Right forelimb (tissue), 1 donor: ENCODE measurements around the gene MYO18A.
A peak's percentile ranks its signal among the peaks of the same experiment; 100 is the strongest.
"Not testable (repeated sequence)": the region's sequence is repeated elsewhere in the genome, so short reads cannot be mapped to it uniquely, and the experiment has no call there.

ENCODE experiments used
- DNase-seq: peaks from one replicate; pipeline ENCODE4 v3.0.0-alpha.2; 2018

The MYO18A gene

GRCh38 chr17:29095439-29095838 is 84.8 kb downstream of the MYO18A start:
- DNase-seq = no peak

DNA sequence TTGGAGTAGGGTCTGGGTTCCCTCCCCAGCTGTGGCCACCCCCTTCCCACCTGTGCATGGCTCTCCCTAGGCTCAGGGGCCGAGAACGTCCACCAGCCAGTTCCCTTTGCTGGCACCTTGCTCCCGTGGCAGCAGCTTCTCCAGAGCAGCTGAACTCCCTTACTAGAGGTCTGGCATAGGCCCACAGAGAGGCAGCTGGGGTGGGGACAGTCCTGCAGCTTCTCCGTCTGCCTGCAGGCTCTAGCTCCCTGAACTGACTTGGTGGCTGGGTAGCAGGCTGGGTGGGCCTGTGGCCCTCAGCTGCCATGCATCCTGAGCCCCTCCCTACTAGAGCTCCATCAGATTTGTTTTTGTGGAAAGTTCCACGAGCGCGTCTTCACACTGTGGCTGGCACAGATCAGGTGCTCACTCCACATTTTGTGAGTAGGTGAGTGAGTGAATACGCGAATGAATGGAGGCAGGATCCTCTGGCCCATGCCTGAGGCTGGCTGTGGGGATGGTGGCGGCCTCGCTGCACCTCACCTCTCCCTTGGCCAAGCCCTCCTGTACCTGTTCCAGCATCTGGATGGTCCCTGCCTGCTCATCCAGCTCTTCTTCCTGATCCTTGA is 86.0 kb downstream of the MYO18A start:
- DNase-seq = no peak

- DNase-seq = no peak
Observed at GRCh38 chr17:29093090-29093871, 86.9 kb downstream of the MYO18A start.

GRCh38 chr17:29091606-29092289 is 88.5 kb downstream of the MYO18A start:
- no peak for DNase-seq

GRCh38 chr17:29090750-29091605 is 89.2 kb downstream of the MYO18A start:
- no peak for DNase-seq

GRCh38 chr17:29090108-29090507 is 90.1 kb downstream of the MYO18A start:
- no peak for DNase-seq

- DNase-seq = peak; percentile 72
Observed at GRCh38 chr17:29089601-29090044, 90.6 kb downstream of the MYO18A start.

GRCh38 chr17:29088782-29089181 is 91.4 kb downstream of the MYO18A start:
- not testable (repeated sequence) for DNase-seq

DNA sequence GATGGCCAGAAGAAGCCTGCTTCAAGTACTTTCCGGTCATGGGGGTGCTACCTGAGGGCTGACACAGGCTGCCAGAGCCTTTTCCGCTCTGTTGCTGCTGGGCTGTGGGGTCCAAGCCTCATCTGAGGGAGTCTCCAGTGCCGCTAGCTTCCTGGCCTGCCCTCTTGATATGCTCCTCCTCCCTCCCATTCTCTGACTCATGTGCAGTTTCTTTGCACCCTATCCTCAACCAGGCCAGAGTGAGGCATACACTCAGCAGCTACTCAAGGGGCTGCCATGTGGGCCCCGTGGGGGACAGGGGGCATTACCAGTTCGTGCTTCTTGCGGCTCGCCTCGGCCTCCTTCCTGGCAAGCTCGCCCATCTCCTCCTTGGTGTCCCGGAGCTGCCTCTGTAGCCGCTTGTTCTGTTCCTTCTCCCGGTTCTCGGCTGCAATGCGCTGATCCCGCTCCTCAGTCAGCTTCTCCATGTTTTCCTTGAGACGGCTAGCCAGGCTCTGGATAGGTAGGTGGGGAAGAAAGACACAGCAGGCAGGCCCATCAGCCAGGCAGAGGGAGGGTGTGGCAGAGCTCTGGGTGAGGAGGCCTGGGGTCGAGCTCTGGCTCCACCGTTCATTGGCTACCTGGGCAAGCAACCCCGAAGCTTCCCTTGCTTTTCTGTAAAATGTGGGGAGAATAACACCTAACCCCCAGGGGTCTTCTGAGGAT is 93.4 kb downstream of the MYO18A start:
- no peak for DNase-seq

GRCh38 chr17:29085223-29085622 is 95.0 kb downstream of the MYO18A start:
- no peak for DNase-seq

- no peak for DNase-seq
Observed at GRCh38 chr17:29084541-29085146, 95.6 kb downstream of the MYO18A start.

DNA sequence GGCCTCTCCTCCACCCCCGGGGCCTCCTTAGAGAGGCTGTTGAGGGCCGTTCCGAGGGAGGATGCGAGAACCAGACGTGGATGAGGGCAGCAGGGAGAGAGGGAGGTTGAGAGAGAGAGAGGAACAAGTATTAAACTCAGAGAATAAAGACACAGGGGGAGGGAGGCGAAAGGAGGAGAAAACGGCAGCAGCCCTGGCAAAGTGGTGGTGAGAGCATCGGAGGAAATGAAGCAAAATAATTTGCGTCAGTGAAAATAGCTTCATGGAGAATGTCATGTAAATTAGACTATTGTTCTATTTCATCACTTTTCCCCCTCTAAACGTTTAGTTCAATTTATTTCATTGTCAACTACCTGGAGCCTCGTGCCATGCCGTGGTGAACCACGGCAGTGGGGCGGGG is 99.2 kb downstream of the MYO18A start:
- DNase-seq = no peak

DNA sequence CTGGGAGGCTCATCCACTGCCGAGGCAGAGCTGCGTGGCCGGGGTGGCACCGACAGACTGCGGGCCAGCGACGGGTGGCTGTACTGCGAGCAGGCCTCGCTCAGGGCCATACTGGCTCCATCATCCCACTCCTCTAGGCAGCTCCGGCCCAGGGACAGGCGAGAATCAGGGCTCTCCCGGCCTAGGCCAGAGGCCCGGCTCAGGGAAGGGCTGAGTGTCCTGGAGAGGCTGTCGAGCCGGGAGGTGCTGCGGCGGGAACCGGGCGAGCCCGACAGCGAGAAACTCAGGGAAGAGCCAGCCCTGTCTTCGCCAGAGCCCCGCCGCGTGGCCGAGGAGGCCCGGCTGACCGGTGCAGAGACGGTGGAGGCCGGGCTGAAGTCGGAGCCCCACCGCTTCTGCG is 99.9 kb downstream of the MYO18A start:
- no peak for DNase-seq

GRCh38 chr17:29079887-29080286 is 100.3 kb downstream of the MYO18A start:
- no peak for DNase-seq

DNA sequence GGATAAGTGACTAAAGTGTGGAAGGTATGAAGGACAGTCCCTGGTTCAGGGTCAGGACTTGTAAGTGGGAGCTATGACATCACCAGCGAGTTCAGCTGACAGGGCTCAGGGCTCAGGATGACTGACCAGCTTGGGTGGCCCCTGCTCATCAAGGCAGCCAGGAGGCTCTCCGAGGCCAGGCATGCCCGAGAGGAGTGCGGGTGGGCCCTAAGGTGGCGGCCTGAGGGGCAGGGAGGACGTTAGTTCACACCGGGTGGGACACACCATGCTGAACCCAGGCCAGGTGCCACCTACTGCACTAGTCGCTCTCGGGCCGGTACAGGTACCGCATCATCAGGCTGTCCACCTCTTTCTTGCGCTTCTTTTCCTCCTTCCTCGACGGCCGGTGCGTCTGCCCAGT is 100.8 kb downstream of the MYO18A start:
- DNase-seq = no peak

GRCh38 chr17:29078183-29079045 is 101.8 kb downstream of the MYO18A start:
- DNase-seq = no peak

GRCh38 chr17:29077320-29077719 is 102.9 kb downstream of the MYO18A start:
- DNase-seq = no peak

DNA sequence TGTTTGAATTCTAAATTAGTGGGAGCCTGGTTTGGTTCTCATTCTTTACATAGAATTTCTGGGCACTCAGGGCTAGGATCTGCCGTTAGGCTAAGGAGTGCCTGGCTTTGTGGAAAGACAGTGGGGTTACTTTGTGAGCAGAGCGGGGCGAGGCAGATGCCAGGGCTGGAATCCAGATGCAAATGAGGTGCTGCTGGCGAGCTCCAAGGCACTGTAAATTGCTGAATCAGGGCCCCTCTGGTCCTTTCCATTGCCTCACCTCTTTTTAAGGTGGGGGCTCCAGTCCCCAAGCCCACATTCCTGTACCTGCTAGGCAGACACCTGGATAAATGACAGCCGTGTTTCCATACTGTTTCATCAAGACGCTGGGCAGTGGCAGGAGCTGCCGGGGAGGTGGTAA is 103.5 kb downstream of the MYO18A start:
- DNase-seq = no peak

GRCh38 chr17:29076087-29076486 is 104.1 kb downstream of the MYO18A start:
- no peak for DNase-seq

DNA sequence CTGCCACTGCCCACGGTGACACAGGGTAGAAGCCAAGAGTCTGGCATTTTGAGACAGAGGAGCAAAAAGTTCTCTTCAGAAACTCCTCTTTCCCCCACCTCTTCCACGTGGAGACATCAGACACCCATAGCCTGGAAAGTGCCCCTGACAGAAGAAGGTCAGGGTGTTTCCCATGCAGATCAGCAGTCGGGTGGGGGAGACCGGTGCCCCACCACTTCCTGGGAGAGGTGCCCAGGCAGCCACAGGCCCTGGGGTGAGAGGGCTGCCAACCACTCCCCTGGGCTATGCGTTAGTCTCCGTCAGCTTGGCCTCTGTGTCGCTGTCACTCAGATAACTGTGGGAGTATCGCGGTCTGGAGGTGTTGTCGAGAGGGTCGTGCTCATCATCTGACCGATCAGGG is 105.7 kb downstream of the MYO18A start:
- DNase-seq = no peak

- DNase-seq = no peak
Observed at GRCh38 chr17:29073520-29073919, 106.7 kb downstream of the MYO18A start.
